ENCODE data around the gene VAMP1. TPM values are rescaled to one million over a fixed set of nuclear protein-coding genes. Genes with fewer than 3 reads are reported as not detected.

Gene VAMP1
- total RNA-seq (2022; extraction: Qiagen RNA extraction; ENCODE audit: low read depth) = 8.7 to 13.8 TPM (median 12.4 TPM) in 5 replicates

GRCh38 chr12:6470375-6471163 is at the start of gene VAMP1:
Gene VAMP1 (minus strand): TSS chr12:6470677. CDS start chr12:6470531, 146 bp downstream.

GRCh38 chr12:6493497-6494257 is 23.2 kb upstream of the VAMP1 start, which contains the start of gene NCAPD2:
Gene NCAPD2 (plus strand): TSS chr12:6494102. CDS start chr12:6495099, 997 bp downstream.

GRCh38 chr12:6492838-6493496 is 22.5 kb upstream of the VAMP1 start, which contains the start of gene MRPL51:
Gene MRPL51 (minus strand): TSS chr12:6493262. CDS start chr12:6493136, 126 bp downstream.

GRCh38 chr12:6451348-6452244 is 18.9 kb downstream of the VAMP1 start, which contains the start of gene TAPBPL:
Gene TAPBPL (plus strand): TSS chr12:6452042. CDS start chr12:6452249, 207 bp downstream.

GRCh38 chr12:6444704-6445688 is 25.5 kb downstream of the VAMP1 start, which contains the start of gene CD27:
Gene CD27 (plus strand): TSS chr12:6444955. CDS start chr12:6445096, 141 bp downstream.

Other genes starting within 250 kb of the VAMP1 start
- 0.18 to 0.53 TPM (median 0.30 TPM) in 5 replicates for gene PLEKHG6, start 160.0 kb downstream of the VAMP1 start, total RNA-seq (2022; extraction: Qiagen RNA extraction; ENCODE audit: low read depth)
- 337 to 562 TPM (median 507 TPM) in 5 replicates for gene TNFRSF1A, start 128.6 kb downstream of the VAMP1 start, total RNA-seq (2022; extraction: Qiagen RNA extraction; ENCODE audit: low read depth)
- 6.5 to 9.4 TPM (median 6.9 TPM) in 5 replicates for gene SCNN1A, start 95.1 kb downstream of the VAMP1 start, total RNA-seq (2022; extraction: Qiagen RNA extraction; ENCODE audit: low read depth)
- gene LTBR, start 86.5 kb downstream of the VAMP1 start, total RNA-seq (2022; extraction: Qiagen RNA extraction; ENCODE audit: low read depth) = 154 to 212 TPM (median 188 TPM) in 5 replicates
- gene CD27, start 25.7 kb downstream of the VAMP1 start, total RNA-seq (2022; extraction: Qiagen RNA extraction; ENCODE audit: low read depth) = not detected in 5 replicates
- 2.2 to 5.2 TPM (median 3.7 TPM) in 5 replicates for gene TAPBPL, start 18.6 kb downstream of the VAMP1 start, total RNA-seq (2022; extraction: Qiagen RNA extraction; ENCODE audit: low read depth)
- gene MRPL51, start 22.6 kb upstream of the VAMP1 start, total RNA-seq (2022; extraction: Qiagen RNA extraction; ENCODE audit: low read depth) = 292 to 379 TPM (median 297 TPM) in 5 replicates
- 60.4 to 70.5 TPM (median 66.4 TPM) in 5 replicates for gene NCAPD2, start 23.4 kb upstream of the VAMP1 start, total RNA-seq (2022; extraction: Qiagen RNA extraction; ENCODE audit: low read depth)
- gene GAPDH, start 63.8 kb upstream of the VAMP1 start, total RNA-seq (2022; extraction: Qiagen RNA extraction; ENCODE audit: low read depth) = 6,637 to 8,953 TPM (median 8,845 TPM) in 5 replicates
- gene IFFO1, start 85.4 kb upstream of the VAMP1 start, total RNA-seq (2022; extraction: Qiagen RNA extraction; ENCODE audit: low read depth) = 2.0 to 3.2 TPM (median 2.2 TPM) in 5 replicates
- gene NOP2, start 97.6 kb upstream of the VAMP1 start, total RNA-seq (2022; extraction: Qiagen RNA extraction; ENCODE audit: low read depth) = 104 to 116 TPM (median 106 TPM) in 5 replicates
- gene CHD4, start 136.7 kb upstream of the VAMP1 start, total RNA-seq (2022; extraction: Qiagen RNA extraction; ENCODE audit: low read depth) = 63.6 to 81.6 TPM (median 70.1 TPM) in 5 replicates
- gene LPAR5, start 165.3 kb upstream of the VAMP1 start, total RNA-seq (2022; extraction: Qiagen RNA extraction; ENCODE audit: low read depth) = 0.30 to 0.91 TPM (median 0.50 TPM) in 5 replicates
- 0.21 to 0.39 TPM (median 0.30 TPM) in 4 of 5 replicates, not detected in the other for gene ACRBP, start 176.8 kb upstream of the VAMP1 start, total RNA-seq (2022; extraction: Qiagen RNA extraction; ENCODE audit: low read depth)
- gene ING4, start 192.4 kb upstream of the VAMP1 start, total RNA-seq (2022; extraction: Qiagen RNA extraction; ENCODE audit: low read depth) = 13.4 to 17.6 TPM (median 16.0 TPM) in 5 replicates
- gene ZNF384, start 218.7 kb upstream of the VAMP1 start, total RNA-seq (2022; extraction: Qiagen RNA extraction; ENCODE audit: low read depth) = 52.6 to 62.9 TPM (median 62.6 TPM) in 5 replicates
- gene PIANP, start 230.1 kb upstream of the VAMP1 start, total RNA-seq (2022; extraction: Qiagen RNA extraction; ENCODE audit: low read depth) = 0.51 to 1.1 TPM (median 0.81 TPM) in 5 replicates